Panc1 (cell line): ENCODE data around the gene APLP2. TPM values are rescaled to one million over a fixed set of nuclear protein-coding genes. Genes with fewer than 3 reads are reported as not detected.

Source experiments
- ATAC-seq: fragments of 200-7000 bp; cut with Tn5 transposase; 2 replicates; pipeline ENCODE4 v1.9.1; 2020; ENCODE audit warnings: mild to moderate bottlenecking, moderate library complexity
- BruUV-seq: library from RNA; stranded (reverse); fragments of 400-500 nt; replicated peaks from 2 replicates; lab custom pipeline; 2021; lab: Mats Ljungman, UMichigan
- CTCF ChIA-PET: fragments of 300-600 bp; sonication (Branson Sonifier 250); formaldehyde crosslinking; loops from one replicate; lab custom pipeline; 2022; ENCODE audit warnings: antibody characterized with exemption; lab: Charles Lee
- POLR2A ChIA-PET: fragments of 300-600 bp; sonication (Branson Sonifier 250); formaldehyde crosslinking; loops from one replicate; lab custom pipeline; 2022; ENCODE audit warnings: antibody characterized with exemption; lab: Charles Lee
- DNase-seq: peaks from one replicate; pipeline ENCODE4 v3.0.0-alpha.2; 2010; ENCODE audit warnings: low read depth, low spot score
- H3K27ac ChIP-seq: 2 replicates; pipeline ENCODE4 v1.5.1; 2011; ENCODE audit warnings: mild to moderate bottlenecking, low read length, inconsistent platforms
- H3K27me3 ChIP-seq: fragments of 200-500 bp; sonication (Bioruptor generic); 2 replicates; pipeline ENCODE4 v1.6.0; 2014; ENCODE audit warnings: low read length, inconsistent platforms; ENCODE audit not compliant: control insufficient read depth, insufficient read depth
- H3K36me3 ChIP-seq: fragments of 200-500 bp; sonication (Bioruptor generic); 2 replicates; pipeline ENCODE4 v1.5.1; 2014; ENCODE audit warnings: inconsistent platforms, mild to moderate bottlenecking, low read length, moderate library complexity; ENCODE audit not compliant: control insufficient read depth, insufficient read depth
- H3K4me1 ChIP-seq: 2 replicates; pipeline ENCODE4 v1.5.1; 2011; ENCODE audit warnings: inconsistent platforms, mild to moderate bottlenecking, low read length, moderate library complexity; ENCODE audit not compliant: control insufficient read depth, insufficient read depth
- H3K4me3 ChIP-seq, 2 experiments: 2 replicates each; pipeline ENCODE4 v1.5.1; 2011 to 2012; ENCODE audit warnings: low read depth in 2 of 2, low read length in 2 of 2, mild to moderate bottlenecking in 2 of 2, inconsistent platforms in 1 of 2, moderate library complexity in 1 of 2
- H3K9me3 ChIP-seq: fragments of 200-500 bp; sonication (Bioruptor generic); 2 replicates; pipeline ENCODE4 v1.5.1; 2014; ENCODE audit warnings: low read depth, mild to moderate bottlenecking, inconsistent platforms, low read length, moderate library complexity; ENCODE audit not compliant: control insufficient read depth, insufficient read depth
- POLR2AphosphoS5 ChIP-seq: IDR thresholded peaks from 2 replicates; pipeline ENCODE4 v1.6.1; 2012; ENCODE audit warnings: mild to moderate bottlenecking, low read depth, low read length, moderate library complexity
- REST ChIP-seq, 2 experiments: IDR thresholded peaks; 2 replicates each; pipeline ENCODE4 v1.6.1; 2011 to 2012; ENCODE audit warnings: low read depth in 2 of 2, control low read depth in 1 of 2, low read length in 1 of 2, mild to moderate bottlenecking in 1 of 2, moderate library complexity in 1 of 2; ENCODE audit not compliant: insufficient read depth in 1 of 2
- SIN3A ChIP-seq: IDR thresholded peaks from 2 replicates; pipeline ENCODE4 v1.6.1; 2012; ENCODE audit warnings: low read depth, mild to moderate bottlenecking, low read length, moderate library complexity, borderline replicate concordance; ENCODE audit not compliant: insufficient read depth
- TCF7L2 ChIP-seq: IDR thresholded peaks from 2 replicates; pipeline ENCODE4 v1.6.1; 2011; ENCODE audit warnings: mild to moderate bottlenecking, low read depth, low read length, inconsistent platforms
- in situ Hi-C: cut with HindIII; loops from 2 replicates; pipeline ENCODE4 v1.10.0; 2016; ENCODE audit warnings: low sequenced_read_pairs, low pct_unique_long_range_greater_than_20kb
- intact Hi-C: fragments of 100-400 bp; cut with micrococcal nuclease; formaldehyde crosslinking; loops from one replicate; pipeline ENCODE4 v1.10.0; 2022; ENCODE audit not compliant: unreplicated experiment
- total RNA-seq: library from RNA; stranded (reverse); gene quantifications from one replicate; pipeline ENCODE4 v1.2.1, GENCODE V29; 2021; ENCODE audit not compliant: unreplicated experiment
- TF ChIP-seq, protein P1 (sequence below): fragments of 450-650 bp; IDR thresholded peaks from 2 replicates; pipeline ENCODE4 v1.5.1; 2017; ENCODE audit warnings: mild to moderate bottlenecking

The APLP2 gene
- total RNA-seq, 1 experiment from 2014 or later = 589 TPM

DNA sequence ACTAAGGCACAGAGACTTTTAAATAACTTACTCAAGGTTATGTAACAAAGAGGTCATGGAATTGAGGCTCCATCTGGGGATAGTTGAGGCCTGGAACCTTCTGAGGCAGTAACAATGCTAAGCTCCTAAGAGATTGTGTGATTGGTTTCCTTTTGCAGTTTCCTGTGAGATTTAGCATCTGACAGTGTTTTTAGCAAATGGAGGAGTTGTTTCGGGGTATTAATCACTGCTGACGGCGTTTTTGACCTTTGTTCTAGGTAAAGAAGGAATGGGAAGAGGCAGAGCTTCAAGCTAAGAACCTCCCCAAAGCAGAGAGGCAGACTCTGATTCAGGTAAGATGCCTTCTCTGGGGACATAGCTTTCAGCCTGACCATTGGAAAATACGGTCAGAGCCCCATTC lies 57.8 kb downstream of the APLP2 start:
- intact Hi-C loops (no loop called here), in situ Hi-C loops (no loop called here)
- Histone ChIP-seq H3K4me1 (peaks cover 3% of the 10 kb centered on the region; the same call in 1 of the 2 replicates), H3K27ac (no peak overlapping the region), H3K4me3 (no peak overlapping the region), H3K9me3 (no peaks in the 10 kb centered on the region), H3K27me3 (no peaks in the 10 kb centered on the region), H3K36me3 (peaks cover 48% of the 10 kb centered on the region)
- POLR2A ChIA-PET = interaction anchor here (0.6 kb wide), 1 partner anchor 211 kb away, joined by 13 read pairs; no protein-coding TSS in a partner anchor
- CTCF ChIA-PET = interaction anchor here (0.7 kb wide), 1 partner anchor 41 kb away, joined by 5 read pairs; no protein-coding TSS in a partner anchor
- BruUV-seq = no TSS peak
- TF ChIP-seq, protein P1, sequence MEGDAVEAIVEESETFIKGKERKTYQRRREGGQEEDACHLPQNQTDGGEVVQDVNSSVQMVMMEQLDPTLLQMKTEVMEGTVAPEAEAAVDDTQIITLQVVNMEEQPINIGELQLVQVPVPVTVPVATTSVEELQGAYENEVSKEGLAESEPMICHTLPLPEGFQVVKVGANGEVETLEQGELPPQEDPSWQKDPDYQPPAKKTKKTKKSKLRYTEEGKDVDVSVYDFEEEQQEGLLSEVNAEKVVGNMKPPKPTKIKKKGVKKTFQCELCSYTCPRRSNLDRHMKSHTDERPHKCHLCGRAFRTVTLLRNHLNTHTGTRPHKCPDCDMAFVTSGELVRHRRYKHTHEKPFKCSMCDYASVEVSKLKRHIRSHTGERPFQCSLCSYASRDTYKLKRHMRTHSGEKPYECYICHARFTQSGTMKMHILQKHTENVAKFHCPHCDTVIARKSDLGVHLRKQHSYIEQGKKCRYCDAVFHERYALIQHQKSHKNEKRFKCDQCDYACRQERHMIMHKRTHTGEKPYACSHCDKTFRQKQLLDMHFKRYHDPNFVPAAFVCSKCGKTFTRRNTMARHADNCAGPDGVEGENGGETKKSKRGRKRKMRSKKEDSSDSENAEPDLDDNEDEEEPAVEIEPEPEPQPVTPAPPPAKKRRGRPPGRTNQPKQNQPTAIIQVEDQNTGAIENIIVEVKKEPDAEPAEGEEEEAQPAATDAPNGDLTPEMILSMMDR = no peak
- TF ChIP-seq TCF7L2 = no peak
- TF ChIP-seq SIN3A = no peak
- TF ChIP-seq REST (IDR thresholded peaks at IDR 0.05; ENCODE audit: insufficient read depth in 1 of 2, low read depth in 2 of 2, low read length in 1 of 2) = no peak
- TF ChIP-seq POLR2AphosphoS5 = no peak
- ATAC-seq (no peak), DNase-seq (no peak)

- in situ Hi-C loops (no loop called here), intact Hi-C loops (no loop called here)
- no peak for ATAC-seq
- Histone ChIP-seq H3K27ac (no peak overlapping the region), H3K27me3 (no peaks in the 10 kb centered on the region), H3K4me1 (peaks cover 3% of the 10 kb centered on the region; the same call in 1 of the 2 replicates), H3K36me3 (peaks cover 46% of the 10 kb centered on the region), H3K9me3 (no peaks in the 10 kb centered on the region), H3K4me3 (no peak overlapping the region)
- no TSS peak for BruUV-seq
- TF ChIP-seq SIN3A (no peak), POLR2AphosphoS5 (no peak), REST (IDR thresholded peaks at IDR 0.05; ENCODE audit: insufficient read depth in 1 of 2, low read depth in 2 of 2, low read length in 1 of 2) (no peak), TCF7L2 (no peak)
- TF ChIP-seq, protein P1 = no peak
- DNase-seq = no peak
- ChIA-PET POLR2A (no interaction called here), CTCF (interaction anchor here (0.6 kb wide), 1 partner anchor 90 kb away, joined by 8 read pairs; no protein-coding TSS in a partner anchor)
Measured at GRCh38 chr11:130128626-130129025, 58.9 kb downstream of the APLP2 start.
